ENCODE results near the gene ING3.

DNA sequence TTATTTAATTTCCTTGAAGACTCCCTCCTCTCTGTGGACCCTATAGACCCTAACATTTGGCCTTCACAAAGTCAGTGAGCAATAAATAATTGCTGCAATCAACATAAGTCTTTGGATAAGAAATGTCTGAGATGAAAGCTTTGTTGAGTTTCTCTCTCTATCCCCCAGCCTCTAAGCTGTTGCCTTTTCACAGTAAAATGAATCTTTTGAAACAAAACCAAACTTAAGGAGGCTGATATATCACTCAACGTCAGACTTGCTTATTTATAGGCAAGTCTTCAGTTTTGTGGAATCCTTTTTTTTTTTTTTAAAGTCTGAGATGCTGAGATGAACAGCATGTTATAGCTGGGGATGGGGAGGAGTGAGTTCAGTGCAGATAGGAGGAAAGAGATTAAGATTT is 47.9 kb downstream of the ING3 start:
- TF ChIP-seq CTCF (IDR thresholded peaks at IDR 0.05; ENCODE audit: low read depth, low read length, poor library complexity, severe bottlenecking): no peak
- no peak for TF ChIP-seq EZH2phosphoT487 (IDR thresholded peaks at IDR 0.05; ENCODE audit: borderline replicate concordance, low read length)
